Neuronal stem cell (in vitro differentiated cells): ENCODE data around the gene RCOR2.

Experiments
- DNase-seq: peaks from one replicate; pipeline ENCODE4 v3.0.0-alpha.2; 2013; ENCODE audit warnings: low spot score
- H2AFZ ChIP-seq: one replicate; pipeline ENCODE4 v1.6.1; 2013; ENCODE audit warnings: mild to moderate bottlenecking, low read length, inconsistent platforms
- H2AK5ac ChIP-seq: 2 replicates; pipeline ENCODE4 v1.6.1; 2013; ENCODE audit warnings: low read depth, mild to moderate bottlenecking, inconsistent platforms, low read length, moderate library complexity, mixed read lengths
- H2BK120ac ChIP-seq: 2 replicates; pipeline ENCODE4 v1.6.1; 2013; ENCODE audit warnings: low read depth, mild to moderate bottlenecking, inconsistent platforms, low read length, moderate library complexity, mixed read lengths
- H2BK12ac ChIP-seq: one replicate; pipeline ENCODE4 v1.6.1; 2013; ENCODE audit warnings: low read length, inconsistent platforms
- H2BK15ac ChIP-seq: 2 replicates; pipeline ENCODE4 v1.6.1; 2013; ENCODE audit warnings: mild to moderate bottlenecking, low read length, inconsistent platforms, mixed read lengths
- H2BK5ac ChIP-seq: one replicate; pipeline ENCODE4 v1.6.1; 2013; ENCODE audit warnings: inconsistent platforms, mild to moderate bottlenecking, low read length, moderate library complexity
- H3K14ac ChIP-seq: one replicate; pipeline ENCODE4 v1.6.1; 2013; ENCODE audit warnings: low read length, inconsistent platforms
- H3K18ac ChIP-seq: 2 replicates; pipeline ENCODE4 v1.6.1; 2013; ENCODE audit warnings: low read length, inconsistent platforms
- H3K23ac ChIP-seq: 2 replicates; pipeline ENCODE4 v1.6.1; 2013; ENCODE audit warnings: low read depth, mild to moderate bottlenecking, mixed read lengths, low read length, inconsistent platforms; ENCODE audit not compliant: poor library complexity
- H3K27ac ChIP-seq: replicated peaks from 3 replicates; pipeline ENCODE4 v1.5.1; 2013; ENCODE audit warnings: low read length, inconsistent platforms
- H3K27me3 ChIP-seq, 3 experiments: 2 replicates each; pipeline ENCODE4 v1.6.1; 2013; ENCODE audit warnings: low read length in 3 of 3, mild to moderate bottlenecking in 2 of 3, inconsistent platforms in 1 of 3, low read depth in 1 of 3, mixed read lengths in 1 of 3, moderate library complexity in 1 of 3; ENCODE audit not compliant: control insufficient read depth in 3 of 3, insufficient read depth in 3 of 3
- H3K36me3 ChIP-seq, 2 donors: replicated peaks in 1 of 2; 2 replicates each; pipeline ENCODE4 v1.6.1; 2013; ENCODE audit warnings: low read length in 2 of 2; ENCODE audit not compliant: control insufficient read depth in 2 of 2, insufficient read depth in 2 of 2
- H3K4ac ChIP-seq: 2 replicates; pipeline ENCODE4 v1.6.1; 2013; ENCODE audit warnings: inconsistent platforms, mild to moderate bottlenecking, low read length, moderate library complexity
- H3K4me1 ChIP-seq, 2 donors: 1 replicate in 1 of 2; 2 replicates in 1 of 2; pipeline ENCODE4 v1.6.1; 2013; ENCODE audit warnings: low read length in 2 of 2, low read depth in 1 of 2; ENCODE audit not compliant: control insufficient read depth in 2 of 2, insufficient read depth in 1 of 2
- H3K4me2 ChIP-seq: one replicate; pipeline ENCODE4 v1.6.1; 2013; ENCODE audit warnings: mild to moderate bottlenecking, low read length, inconsistent platforms; ENCODE audit not compliant: insufficient read depth, poor library complexity, severe bottlenecking
- H3K4me3 ChIP-seq, 2 donors: 2 replicates each; pipeline ENCODE4 v1.5.1; 2013; ENCODE audit warnings: low read length in 2 of 2, mild to moderate bottlenecking in 2 of 2, inconsistent platforms in 1 of 2, moderate library complexity in 1 of 2
- H3K79me1 ChIP-seq: one replicate; pipeline ENCODE4 v1.6.1; 2013; ENCODE audit warnings: low read depth, mild to moderate bottlenecking, inconsistent platforms, low read length, moderate library complexity
- H3K9ac ChIP-seq: one replicate; pipeline ENCODE4 v1.6.1; 2013; ENCODE audit warnings: mild to moderate bottlenecking, low read depth, low read length, inconsistent platforms; ENCODE audit not compliant: poor library complexity
- H3K9me3 ChIP-seq, 2 donors: replicated peaks in 1 of 2; 2 replicates each; pipeline versions ENCODE3 to v1.6.1; 2013; ENCODE audit warnings: low read length in 2 of 2, mild to moderate bottlenecking in 2 of 2, inconsistent platforms in 1 of 2, low read depth in 1 of 2, mixed read lengths in 1 of 2, moderate library complexity in 1 of 2; ENCODE audit not compliant: control insufficient read depth in 2 of 2, insufficient read depth in 1 of 2
- H4K8ac ChIP-seq: one replicate; pipeline ENCODE4 v1.6.1; 2013; ENCODE audit warnings: low read depth, mild to moderate bottlenecking, inconsistent platforms, low read length, moderate library complexity
- H4K91ac ChIP-seq: one replicate; pipeline ENCODE4 v1.6.1; 2013; ENCODE audit warnings: low read length, low read depth, mild to moderate bottlenecking, inconsistent platforms; ENCODE audit not compliant: poor library complexity
- WGBS, 2 donors: extraction: QIAGEN DNeasy Blood & Tissue Kit; methylation state at CpG; one replicate each; pipeline ENCODE4 v1.1.7; 2013; ENCODE audit warnings: missing lambda C conversion rate in 2 of 2, mixed read lengths in 1 of 2; ENCODE audit not compliant: insufficient read length in 2 of 2, insufficient replicate concordance in 1 of 2; ENCODE audit errors: extremely low coverage in 2 of 2; 5-methylcytosine and 5-hydroxymethylcytosine counted together

The RCOR2 gene

GRCh38 chr11:63945477-63946163, 28.7 kb upstream of the RCOR2 start:
- Histone ChIP-seq H3K14ac (no peak overlapping the region), H3K4ac (no peak overlapping the region), H3K27me3 (no peaks in the 10 kb centered on the region), H3K27ac (no peak overlapping the region), H3K4me2 (no peak overlapping the region), H3K79me1 (peaks cover 13% of the 10 kb centered on the region), H4K8ac (no peak overlapping the region), H4K91ac (no peak overlapping the region), H2BK5ac (no peak overlapping the region), H3K18ac (no peak overlapping the region), H3K23ac (peak overlapping the region; percentile 32), H3K36me3 (peaks cover 14 to 73% of the 10 kb centered on the region in 2 donors), H2AFZ (no peak overlapping the region), H3K4me1 (peaks cover 0 to 11% of the 10 kb centered on the region in 2 donors), H3K4me3 (no peak overlapping the region), H2BK12ac (no peak overlapping the region), H2BK15ac (no peak overlapping the region), H3K9me3 (no peaks in the 10 kb centered on the region), H2BK120ac (no peak overlapping the region), H2AK5ac (no peak overlapping the region), H3K9ac (no peak overlapping the region)
- DNase-seq = peak; percentile 30
- WGBS, 2 donors = no CpG with 5 or more reads among the region's 14 CpGs

- H2BK15ac ChIP-seq = no peak overlapping the region
- H3K27ac ChIP-seq = no peak overlapping the region
- H3K79me1 ChIP-seq = peaks cover 15% of the 10 kb centered on the region
- no peak overlapping the region for H2BK12ac ChIP-seq
- H2BK5ac ChIP-seq = no peak overlapping the region
- H3K14ac ChIP-seq = no peak overlapping the region
- H3K23ac ChIP-seq = peak overlapping the region; percentile 44
- H3K4me2 ChIP-seq = no peak overlapping the region
- H2AFZ ChIP-seq = no peak overlapping the region
- H3K9me3 ChIP-seq = no peaks in the 10 kb centered on the region
- no peaks in the 10 kb centered on the region for H3K27me3 ChIP-seq
- no peak overlapping the region for H3K4ac ChIP-seq
- H4K91ac ChIP-seq = no peak overlapping the region
- no peak overlapping the region for H2BK120ac ChIP-seq
- H3K9ac ChIP-seq = peak overlapping the region; percentile 71
- peaks cover 14 to 67% of the 10 kb centered on the region in 2 donors for H3K36me3 ChIP-seq
- no peak for DNase-seq
- H3K4me1 ChIP-seq = peaks cover 0 to 11% of the 10 kb centered on the region in 2 donors
- H2AK5ac ChIP-seq = peak overlapping the region; percentile 10
- H4K8ac ChIP-seq = no peak overlapping the region
- no peak overlapping the region for H3K4me3 ChIP-seq
- no CpG with 5 or more reads among the region's 8 CpGs for WGBS, 2 donors
- H3K18ac ChIP-seq = no peak overlapping the region
Observed at GRCh38 chr11:63944987-63945386, 28.0 kb upstream of the RCOR2 start.

GRCh38 chr11:63942803-63943202, 25.8 kb upstream of the RCOR2 start:
- H2BK15ac ChIP-seq = no peak overlapping the region
- H3K23ac ChIP-seq = no peak overlapping the region
- no peak overlapping the region for H3K18ac ChIP-seq
- no peak for DNase-seq
- H3K9ac ChIP-seq = no peak overlapping the region
- H3K4ac ChIP-seq = no peak overlapping the region
- no peak overlapping the region for H2BK12ac ChIP-seq
- H2BK120ac ChIP-seq = no peak overlapping the region
- H3K27ac ChIP-seq = no peak overlapping the region
- H4K8ac ChIP-seq = no peak overlapping the region
- peaks cover 21% of the 10 kb centered on the region for H3K79me1 ChIP-seq
- peaks cover 2 to 15% of the 10 kb centered on the region in 2 donors for H3K4me1 ChIP-seq
- H4K91ac ChIP-seq = no peak overlapping the region
- WGBS, 2 donors = no CpG with 5 or more reads among the region's 3 CpGs
- H3K4me3 ChIP-seq = no peak overlapping the region
- no peak overlapping the region for H2AK5ac ChIP-seq
- H3K14ac ChIP-seq = no peak overlapping the region
- H3K27me3 ChIP-seq = no peaks in the 10 kb centered on the region
- H2AFZ ChIP-seq = no peak overlapping the region
- no peak overlapping the region for H2BK5ac ChIP-seq
- no peaks in the 10 kb centered on the region for H3K9me3 ChIP-seq
- H3K4me2 ChIP-seq = no peak overlapping the region
- H3K36me3 ChIP-seq = peaks cover 9 to 49% of the 10 kb centered on the region in 2 donors

GRCh38 chr11:63941901-63942300, 24.9 kb upstream of the RCOR2 start:
- no peak for DNase-seq
- no peak overlapping the region for H3K14ac ChIP-seq
- no peak overlapping the region for H4K8ac ChIP-seq
- no peak overlapping the region for H2BK120ac ChIP-seq
- no peak overlapping the region for H3K4ac ChIP-seq
- H3K36me3 ChIP-seq = peaks cover 8 to 43% of the 10 kb centered on the region in 2 donors
- H3K4me1 ChIP-seq = peaks cover 2 to 15% of the 10 kb centered on the region in 2 donors
- no peaks in the 10 kb centered on the region for H3K9me3 ChIP-seq
- no peak overlapping the region for H4K91ac ChIP-seq
- H3K18ac ChIP-seq = no peak overlapping the region
- H3K27ac ChIP-seq = no peak overlapping the region
- H3K27me3 ChIP-seq = no peaks in the 10 kb centered on the region
- no peak overlapping the region for H2AFZ ChIP-seq
- no peak overlapping the region for H2BK12ac ChIP-seq
- H3K9ac ChIP-seq = no peak overlapping the region
- H3K4me3 ChIP-seq = no peak overlapping the region
- no peak overlapping the region for H2AK5ac ChIP-seq
- peaks cover 21% of the 10 kb centered on the region for H3K79me1 ChIP-seq
- H2BK5ac ChIP-seq = no peak overlapping the region
- WGBS, 2 donors = no CpG with 5 or more reads among the region's 4 CpGs
- no peak overlapping the region for H3K23ac ChIP-seq
- no peak overlapping the region for H3K4me2 ChIP-seq
- H2BK15ac ChIP-seq = no peak overlapping the region
